ENCODE data around the gene EXOSC3.

Gene EXOSC3

GRCh38 chr9:37732086-37732741, 52.6 kb downstream of the EXOSC3 start:
- DNase-seq (ENCODE audit: low read depth), result no peak
- H3K4me3 ChIP-seq (ENCODE audit: low read depth, low read length), result no peak overlapping the region
- TF ChIP-seq CTCF (IDR thresholded peaks at IDR 0.05; ENCODE audit: control insufficient read depth, extremely low read depth, insufficient read depth), result no peak

- no peak for DNase-seq (ENCODE audit: low read depth)
- H3K4me3 ChIP-seq (ENCODE audit: low read depth, low read length), result no peak overlapping the region
- no peak for TF ChIP-seq CTCF (IDR thresholded peaks at IDR 0.05; ENCODE audit: control insufficient read depth, extremely low read depth, insufficient read depth)
These were observed 54.0 kb downstream of the EXOSC3 start for GRCh38 chr9:37730839-37731238.

GRCh38 chr9:37730256-37730655, 54.6 kb downstream of the EXOSC3 start:
- TF ChIP-seq CTCF (IDR thresholded peaks at IDR 0.05; ENCODE audit: control insufficient read depth, extremely low read depth, insufficient read depth), result no peak
- H3K4me3 ChIP-seq (ENCODE audit: low read depth, low read length), result no peak overlapping the region
- DNase-seq (ENCODE audit: low read depth), result no peak

Measured in LNCaP clone FGC (cell line).